Neural cell (in vitro differentiated cells): ENCODE measurements around the gene PADI3. TPM values are rescaled to one million over a fixed set of nuclear protein-coding genes. Genes with fewer than 3 reads are reported as not detected.

Experiments used
- H2AFZ ChIP-seq: fragments of 200-600, 300-800 bp; sonication (generic), shearing (Covaris generic); 2 replicates; pipeline ENCODE4 v1.6.0; 2014; ENCODE audit warnings: low read depth, mild to moderate bottlenecking, antibody characterized with exemption, low read length, moderate library complexity
- H3F3A ChIP-seq: fragments of 200-600 bp; shearing (Covaris generic); 2 replicates; pipeline ENCODE4 v1.6.1; 2016; ENCODE audit warnings: mild to moderate bottlenecking, moderate library complexity, mixed read lengths, antibody characterized with exemption, low read length; ENCODE audit not compliant: insufficient read depth, poor library complexity, severe bottlenecking
- H3K27ac ChIP-seq: fragments of 200-600, 300-800 bp; sonication (generic), shearing (Covaris generic); 2 replicates; pipeline ENCODE4 v1.5.1; 2014; ENCODE audit warnings: mild to moderate bottlenecking, low read length, moderate library complexity
- H3K27me3 ChIP-seq: fragments of 300-800, 200-600 bp; sonication (generic), shearing (Covaris generic); 2 replicates; pipeline ENCODE4 v1.6.0; 2014; ENCODE audit warnings: mild to moderate bottlenecking, low read depth, low read length, moderate library complexity; ENCODE audit not compliant: insufficient read depth
- H3K36me3 ChIP-seq: fragments of 300-800, 200-600 bp; sonication (generic), shearing (Covaris generic); 2 replicates; pipeline ENCODE4 v1.5.1; 2014; ENCODE audit warnings: mild to moderate bottlenecking, antibody characterized with exemption, low read length, moderate library complexity; ENCODE audit not compliant: insufficient read depth
- H3K4me2 ChIP-seq: fragments of 300-800, 200-600 bp; sonication (generic), shearing (Covaris generic); 2 replicates; pipeline ENCODE4 v1.6.0; 2014; ENCODE audit warnings: mild to moderate bottlenecking, low read length
- H3K4me3 ChIP-seq: fragments of 300-800, 200-600 bp; sonication (generic), shearing (Covaris generic); 2 replicates; pipeline ENCODE4 v1.5.1; 2014; ENCODE audit warnings: mild to moderate bottlenecking, low read length, moderate library complexity
- H3K79me2 ChIP-seq: fragments of 200-600 bp; shearing (Covaris generic); replicated peaks from 2 replicates; pipeline ENCODE4 v1.6.0; 2014; ENCODE audit warnings: mild to moderate bottlenecking, low read length, moderate library complexity; ENCODE audit not compliant: insufficient read depth
- H3K9ac ChIP-seq: fragments of 300-800, 200-600 bp; sonication (generic), shearing (Covaris generic); 2 replicates; pipeline ENCODE4 v1.6.1; 2016; ENCODE audit warnings: mild to moderate bottlenecking, low read length, mixed read lengths
- H3K9me2 ChIP-seq: fragments of 200-600 bp; shearing (Covaris generic); 2 replicates; pipeline ENCODE4 v1.6.1; 2016; ENCODE audit warnings: mild to moderate bottlenecking, low read length, mixed read lengths; ENCODE audit not compliant: insufficient read depth
- H3K9me3 ChIP-seq: fragments of 200-600, 300-800 bp; sonication (generic), shearing (Covaris generic); 2 replicates; pipeline ENCODE4 v1.6.1; 2016; ENCODE audit warnings: mild to moderate bottlenecking, mixed run types, low read length, moderate library complexity, mixed read lengths
- H4K20me1 ChIP-seq: fragments of 200-600 bp; shearing (Covaris generic); 2 replicates; pipeline ENCODE4 v1.6.1; 2016; ENCODE audit warnings: mild to moderate bottlenecking, mixed run types; ENCODE audit not compliant: insufficient read depth
- CTCF ChIP-seq: fragments of 450-650 bp; IDR thresholded peaks from 2 replicates; pipeline ENCODE4 v1.5.1; 2014; ENCODE audit warnings: antibody characterized with exemption, mild to moderate bottlenecking, moderate library complexity; ENCODE audit not compliant: poor library complexity, severe bottlenecking
- EP300 ChIP-seq: fragments of 450-650 bp; conservative IDR thresholded peaks from 2 replicates; pipeline ENCODE4 v1.6.1; 2014; ENCODE audit warnings: antibody characterized with exemption, mild to moderate bottlenecking, moderate library complexity; ENCODE audit not compliant: poor library complexity, severe bottlenecking
- EZH2 ChIP-seq: fragments of 200-600, 300-800 bp; shearing (Covaris generic), sonication (generic); IDR thresholded peaks from 2 replicates; pipeline ENCODE4 v1.6.1; 2014; ENCODE audit warnings: antibody characterized with exemption, low read length, borderline replicate concordance, mild to moderate bottlenecking; ENCODE audit not compliant: insufficient read depth, poor library complexity, severe bottlenecking
- MXI1 ChIP-seq: fragments of 450-650 bp; conservative IDR thresholded peaks from 2 replicates; pipeline ENCODE4 v1.6.1; 2014; ENCODE audit warnings: antibody characterized with exemption, mild to moderate bottlenecking; ENCODE audit not compliant: poor library complexity, severe bottlenecking
- POLR2AphosphoS5 ChIP-seq: IDR thresholded peaks from 2 replicates; pipeline ENCODE4 v1.6.1; 2012
- RAD21 ChIP-seq: fragments of 450-650 bp; conservative IDR thresholded peaks from 2 replicates; pipeline ENCODE4 v1.6.1; 2014; ENCODE audit warnings: antibody characterized with exemption, mild to moderate bottlenecking, moderate library complexity
- REST ChIP-seq: IDR thresholded peaks from 2 replicates; pipeline ENCODE4 v1.6.1; 2012; ENCODE audit warnings: borderline replicate concordance
- SMC3 ChIP-seq: fragments of 450-650 bp; conservative IDR thresholded peaks from 2 replicates; pipeline ENCODE4 v1.6.1; 2014; ENCODE audit warnings: antibody characterized with exemption, mild to moderate bottlenecking, moderate library complexity; ENCODE audit not compliant: poor library complexity
- TAF1 ChIP-seq: IDR thresholded peaks from 2 replicates; pipeline ENCODE4 v1.6.1; 2012; ENCODE audit warnings: low read depth
- polyA plus RNA-seq: library from polyadenylated mRNA; depleted of rRNA; stranded (reverse); fragments of >200 nt; gene quantifications from 2 replicates; pipeline ENCODE4 v1.2.3, GENCODE V29; 2014

Gene PADI3
- polyA plus RNA-seq, 1 donor from 2014 or later = not detected

- H3K4me3 ChIP-seq = no peak overlapping the region
- no peak overlapping the region for H3K4me2 ChIP-seq
- no peaks in the 10 kb centered on the region for H3K9me3 ChIP-seq
- no peaks in the 10 kb centered on the region for H4K20me1 ChIP-seq
- no peaks in the 10 kb centered on the region for H3K27me3 ChIP-seq
- H3F3A ChIP-seq = no peaks in the 10 kb centered on the region
- H3K9ac ChIP-seq = no peak overlapping the region
- TF ChIP-seq CTCF = no peak
- no peak for TF ChIP-seq MXI1
- no peak for TF ChIP-seq EZH2
- TF ChIP-seq REST = no peak
- TF ChIP-seq TAF1 = no peak
- no peak for TF ChIP-seq EP300
- TF ChIP-seq POLR2AphosphoS5 = no peak
- no peak for TF ChIP-seq SMC3
- no peak for TF ChIP-seq RAD21
- no peak overlapping the region for H3K27ac ChIP-seq
- no peaks in the 10 kb centered on the region for H3K79me2 ChIP-seq
- H3K36me3 ChIP-seq = no peaks in the 10 kb centered on the region
- H3K9me2 ChIP-seq = no peaks in the 10 kb centered on the region
- no peak overlapping the region for H2AFZ ChIP-seq
Measured at GRCh38 chr1:17246971-17247370, 1.9 kb upstream of the PADI3 start.

GRCh38 chr1:17250601-17251000 lies 1.7 kb downstream of the PADI3 start:
- Histone ChIP-seq H3K4me3 (no peak overlapping the region), H3K9me3 (no peaks in the 10 kb centered on the region), H3K79me2 (no peaks in the 10 kb centered on the region), H3K9ac (no peak overlapping the region), H3K36me3 (no peaks in the 10 kb centered on the region), H3K9me2 (no peaks in the 10 kb centered on the region), H2AFZ (no peak overlapping the region), H3K27me3 (no peaks in the 10 kb centered on the region), H3K27ac (no peak overlapping the region), H3K4me2 (no peak overlapping the region), H3F3A (no peaks in the 10 kb centered on the region), H4K20me1 (no peaks in the 10 kb centered on the region)
- TF ChIP-seq TAF1 = no peak
- no peak for TF ChIP-seq REST
- no peak for TF ChIP-seq EP300
- TF ChIP-seq CTCF = no peak
- TF ChIP-seq MXI1 = no peak
- TF ChIP-seq EZH2 = no peak
- no peak for TF ChIP-seq RAD21
- no peak for TF ChIP-seq SMC3
